Transverse colon (tissue), 4 donors: ENCODE measurements around the gene PCDHGB3. TPM values are rescaled to one million over a fixed set of nuclear protein-coding genes. Genes with fewer than 3 reads are reported as not detected.
"Not testable (repeated sequence)": the region's sequence is repeated elsewhere in the genome, so short reads cannot be mapped to it uniquely, and the experiment has no call there.

Source experiments
- DNase-seq: peaks from one replicate; pipeline ENCODE4 v3.0.0-alpha.2; 2019
- H3K27ac ChIP-seq, 4 donors: fragments of 200-600 bp; sonication (generic); 2 replicates each; pipeline ENCODE4 v1.5.1; 2016 to 2018; ENCODE audit warnings: inconsistent platforms in 4 of 4
- H3K27me3 ChIP-seq: fragments of 200-600 bp; sonication (generic); 2 replicates; pipeline ENCODE4 v1.5.1; 2017; ENCODE audit warnings: inconsistent platforms
- H3K36me3 ChIP-seq, 4 donors: fragments of 200-600 bp; sonication (generic); 2 replicates each; pipeline ENCODE4 v1.5.1; 2017 to 2019; ENCODE audit warnings: inconsistent platforms in 4 of 4
- H3K4me1 ChIP-seq, 4 donors: fragments of 200-600 bp; sonication (generic); 2 replicates each; pipeline ENCODE4 v1.5.1; 2017 to 2020; ENCODE audit warnings: inconsistent platforms in 4 of 4
- H3K4me3 ChIP-seq, 4 donors: fragments of 200-600 bp; sonication (generic); 1 replicate in 1 of 4; 2 replicates in 3 of 4; pipeline versions ENCODE4 v1.5.1 to v1.6.1; 2017 to 2019; ENCODE audit warnings: inconsistent platforms in 4 of 4
- H3K9me3 ChIP-seq, 2 donors: fragments of 200-600 bp; sonication (generic); 2 replicates each; pipeline ENCODE4 v1.5.1; 2017 to 2019; ENCODE audit warnings: inconsistent platforms in 2 of 2
- CTCF ChIP-seq, 5 experiments: fragments of 200-600 bp in 3 of 5; fragments of 450-650 bp in 2 of 5; sonication (generic) in 3 of 5; IDR thresholded peaks; 1 replicate in 2 of 5; 2 replicates in 3 of 5; pipeline ENCODE4 v1.5.1; 2016 to 2017; ENCODE audit warnings: antibody characterized with exemption in 5 of 5, inconsistent platforms in 3 of 5, mild to moderate bottlenecking in 2 of 5, moderate library complexity in 1 of 5
- EP300 ChIP-seq: sonication (generic); formaldehyde crosslinking; IDR thresholded peaks from one replicate; pipeline ENCODE4 v1.6.1; 2017; ENCODE audit warnings: antibody characterized with exemption, low read depth
- POLR2A ChIP-seq: fragments of 450-650 bp; IDR thresholded peaks from one replicate; pipeline ENCODE4 v1.6.1; 2016; ENCODE audit warnings: antibody characterized with exemption, mild to moderate bottlenecking, moderate library complexity
- POLR2AphosphoS5 ChIP-seq, 3 donors: sonication (generic); formaldehyde crosslinking; IDR thresholded peaks; one replicate each; pipeline ENCODE4 v1.6.1; 2016; ENCODE audit warnings: antibody characterized with exemption in 3 of 3
- WGBS, 2 donors: methylation state at CpG; one replicate each; pipeline ENCODE4 v1.1.5; 2018; ENCODE audit warnings: low coverage in 1 of 2; 5-methylcytosine and 5-hydroxymethylcytosine counted together
- in situ Hi-C, 4 donors: fragments of 200-750 bp; cut with MboI; loops; one replicate each; pipeline versions ENCODE4 v1.15.0 to v1.15.1; 2017; ENCODE audit warnings: low sequenced_read_pairs in 3 of 4, low pct_ligation_motif_present in 1 of 4, low pct_unique_long_range_greater_than_20kb in 1 of 4
- intact Hi-C: fragments of 100-400 bp; cut with DNase I; formaldehyde crosslinking; loops from one replicate; pipeline ENCODE4 v1.15.1; 2023; ENCODE audit warnings: low total_unique reads
- total RNA-seq, 4 donors: library from RNA; depleted of rRNA; stranded (reverse); fragments of >200 nt; gene quantifications; one replicate each; pipeline ENCODE4 v1.1.0, GENCODE V29; 2016

Gene PCDHGB3
- total RNA-seq, 4 donors from 2014 or later = 1.4 to 3.8 (median 2.6) TPM

DNA sequence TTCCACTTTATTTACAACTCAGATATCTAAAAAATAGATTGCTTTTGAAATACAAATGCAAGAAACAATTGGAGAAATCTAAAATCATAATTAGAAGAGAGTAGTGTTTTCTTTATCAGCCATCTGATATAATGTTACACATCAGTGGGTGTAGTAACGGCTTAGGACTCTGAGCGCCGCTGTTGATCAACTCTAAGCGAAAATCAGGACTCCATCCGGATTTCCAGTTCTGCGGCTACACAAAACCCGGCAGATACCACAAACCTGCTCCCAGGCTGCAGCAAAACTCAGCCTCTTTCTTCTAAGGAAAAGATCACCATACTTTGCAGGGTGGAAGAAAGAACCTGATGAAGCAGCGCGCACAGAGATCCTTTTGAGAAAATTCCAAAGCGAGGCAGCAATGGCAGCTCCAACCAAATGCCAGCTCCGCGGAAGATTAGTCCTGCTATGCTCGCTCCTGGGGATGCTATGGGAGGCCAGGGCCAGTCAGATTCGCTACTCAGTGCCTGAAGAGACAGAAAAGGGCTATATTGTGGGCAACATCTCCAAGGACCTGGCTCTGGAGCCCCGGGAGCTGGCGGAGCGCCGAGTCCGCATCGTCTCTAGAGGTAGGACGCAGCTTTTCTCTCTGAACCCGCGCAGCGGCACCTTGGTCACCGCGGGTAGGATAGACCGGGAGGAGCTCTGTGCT, 32.7 kb downstream of the PCDHGB3 start, which contains the start of gene PCDHGA9:
TSS of gene PCDHGA9 (plus strand) at position 226 of the 691 bp plus-strand sequence. CDS start at position 401, 175 bp downstream.
- intact Hi-C loops = loop anchor here (10.0 kb wide), 1 partner anchor 122 kb away; no protein-coding TSS in a partner anchor
- in situ Hi-C loops = loop anchor here in 1 of 4 donors (10.0 kb wide), 1 partner anchor 162 kb away; no protein-coding TSS in a partner anchor
- WGBS, 2 donors = 33 to 45% methylated on average over 7 to 27 of the region's 27 CpGs
- Histone ChIP-seq H3K27ac (no peak within 1 kb of the TSS), H3K27me3 (peaks cover 26% of the 10 kb centered on the region), H3K36me3 (no peaks in the 10 kb centered on the region), H3K9me3 (peaks cover 54 to 96% of the 10 kb centered on the region in 2 donors), H3K4me3 (peak within 1 kb of the TSS in 1 of 4 donors; percentile 32), H3K4me1 (no peaks in the 10 kb centered on the region)
- no peak for DNase-seq
- TF ChIP-seq EP300 = no peak
- TF ChIP-seq CTCF (IDR thresholded peaks at IDR 0.05) = peak in 3 of 5 experiments; percentile 12 to 19 (median 19)

GRCh38 chr5:141403387-141403786, 33.3 kb downstream of the PCDHGB3 start:
- intact Hi-C loops = loop anchor here (10.0 kb wide), 1 partner anchor 121 kb away; no protein-coding TSS in a partner anchor
- no peaks in the 10 kb centered on the region for H3K4me1 ChIP-seq
- in situ Hi-C loops = loop anchor here in 1 of 4 donors (10.0 kb wide), 1 partner anchor 161 kb away; no protein-coding TSS in a partner anchor
- DNase-seq = no peak
- no peaks in the 10 kb centered on the region for H3K36me3 ChIP-seq
- H3K27me3 ChIP-seq = peaks cover 28% of the 10 kb centered on the region
- H3K4me3 ChIP-seq = peak overlapping the region in 1 of 4 donors; percentile 32
- WGBS, 2 donors = 40 to 57% methylated on average over 17 to 22 of the region's 22 CpGs
- TF ChIP-seq EP300 (no peak), POLR2AphosphoS5 (IDR thresholded peaks at IDR 0.05) (no peak), CTCF (IDR thresholded peaks at IDR 0.05) (no peak), POLR2A (no peak)
- no peak overlapping the region for H3K27ac ChIP-seq
- peaks cover 54 to 99% of the 10 kb centered on the region in 2 donors for H3K9me3 ChIP-seq

DNA sequence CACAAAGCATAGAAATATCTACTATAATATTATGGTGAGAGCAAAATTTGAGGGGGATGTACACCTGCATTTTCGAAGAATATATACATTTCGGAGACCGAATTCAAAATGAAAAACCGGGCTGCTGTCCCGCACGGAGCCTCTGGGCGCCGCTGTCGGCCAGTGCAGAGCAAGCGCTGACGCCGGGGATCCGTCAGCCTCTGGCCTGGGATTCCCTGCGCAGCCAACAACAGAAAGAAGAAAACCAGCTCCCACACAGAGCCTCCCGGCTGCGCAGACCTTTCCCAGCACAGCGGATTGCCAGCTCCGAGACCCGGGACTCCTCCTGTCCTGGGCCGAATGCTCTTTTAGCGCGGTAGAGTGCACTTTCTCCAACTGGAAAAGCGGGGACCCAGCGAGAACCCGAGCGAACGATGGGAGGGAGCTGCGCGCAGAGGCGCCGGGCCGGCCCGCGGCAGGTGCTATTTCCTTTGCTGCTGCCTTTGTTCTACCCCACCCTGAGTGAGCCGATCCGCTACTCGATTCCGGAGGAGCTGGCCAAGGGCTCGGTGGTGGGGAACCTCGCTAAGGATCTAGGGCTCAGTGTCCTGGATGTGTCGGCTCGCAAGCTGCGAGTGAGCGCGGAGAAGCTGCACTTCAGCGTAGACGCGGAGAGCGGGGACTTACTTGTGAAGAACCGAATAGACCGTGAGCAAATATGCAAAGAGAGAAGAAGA, 37.9 kb downstream of the PCDHGB3 start, which contains the start of gene PCDHGB6:
TSS of gene PCDHGB6 (plus strand) at position 232 of the 716 bp plus-strand sequence. CDS start at position 414, 182 bp downstream.
- 21 to 45% methylated on average over 9 to 51 of the region's 51 CpGs for WGBS, 2 donors
- in situ Hi-C loops (loop anchor here in 1 of 4 donors (10.0 kb wide), 1 partner anchor 157 kb away; no protein-coding TSS in a partner anchor), intact Hi-C loops (loop anchor here (10.0 kb wide), 1 partner anchor 117 kb away; no protein-coding TSS in a partner anchor)
- not testable (repeated sequence) for H3K36me3 ChIP-seq, H3K4me1 ChIP-seq, H3K27ac ChIP-seq
- peak within 1 kb of the TSS in 1 of 4 donors; percentile 37 for H3K4me3 ChIP-seq
- peak; percentile 32 to 42 (median 39) for TF ChIP-seq CTCF (IDR thresholded peaks at IDR 0.05)
- peaks cover 29% of the 10 kb centered on the region for H3K27me3 ChIP-seq
- peak; percentile 26 for DNase-seq
- peaks cover 56 to 96% of the 10 kb centered on the region in 2 donors for H3K9me3 ChIP-seq
